ENCODE data around the gene KLHL28.
"Not testable (repeated sequence)": the region's sequence is repeated elsewhere in the genome, so short reads cannot be mapped to it uniquely, and the experiment has no call there.

The KLHL28 gene

GRCh38 chr14:44895716-44896115, 66.0 kb downstream of the KLHL28 start:
- DNase-seq, result no peak

GRCh38 chr14:44893535-44893934, 68.2 kb downstream of the KLHL28 start:
- DNase-seq, result no peak

GRCh38 chr14:44891726-44892372, 69.9 kb downstream of the KLHL28 start:
- not testable (repeated sequence) for DNase-seq

- DNase-seq, result no peak
These were observed 71.9 kb downstream of the KLHL28 start for GRCh38 chr14:44889595-44890471.

- DNase-seq, result no peak
These were observed 74.2 kb downstream of the KLHL28 start for GRCh38 chr14:44887596-44887955.

- DNase-seq, result no peak
These were observed 74.7 kb downstream of the KLHL28 start for GRCh38 chr14:44886860-44887595.

DNA sequence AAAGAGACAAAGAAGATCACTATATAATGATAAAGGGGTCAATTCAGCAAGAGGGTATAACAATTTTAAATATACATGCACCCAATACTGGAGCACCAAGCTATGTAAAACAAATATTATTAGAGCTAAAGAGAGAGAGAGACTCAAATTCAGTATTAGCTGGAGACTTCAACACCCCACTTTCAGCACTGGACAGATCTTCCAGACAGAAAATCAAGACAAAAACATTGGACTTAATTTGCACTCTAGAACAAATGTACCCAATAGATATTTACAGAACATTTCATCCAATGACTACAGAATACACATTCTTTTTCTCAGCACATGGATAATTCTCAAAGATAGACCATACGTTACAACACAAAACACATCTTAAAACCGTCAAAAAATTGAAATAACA, 81.0 kb downstream of the KLHL28 start:
- DNase-seq, result no peak
